Measurements from ENCODE around the gene LEFTY1. TPM values are rescaled to one million over a fixed set of nuclear protein-coding genes. Genes with fewer than 3 reads are reported as not detected.

Gene LEFTY1
- total RNA-seq, result under 1 TPM in 2 of 4 donors, not detected in 2; 0.34 to 0.57 TPM

DNA sequence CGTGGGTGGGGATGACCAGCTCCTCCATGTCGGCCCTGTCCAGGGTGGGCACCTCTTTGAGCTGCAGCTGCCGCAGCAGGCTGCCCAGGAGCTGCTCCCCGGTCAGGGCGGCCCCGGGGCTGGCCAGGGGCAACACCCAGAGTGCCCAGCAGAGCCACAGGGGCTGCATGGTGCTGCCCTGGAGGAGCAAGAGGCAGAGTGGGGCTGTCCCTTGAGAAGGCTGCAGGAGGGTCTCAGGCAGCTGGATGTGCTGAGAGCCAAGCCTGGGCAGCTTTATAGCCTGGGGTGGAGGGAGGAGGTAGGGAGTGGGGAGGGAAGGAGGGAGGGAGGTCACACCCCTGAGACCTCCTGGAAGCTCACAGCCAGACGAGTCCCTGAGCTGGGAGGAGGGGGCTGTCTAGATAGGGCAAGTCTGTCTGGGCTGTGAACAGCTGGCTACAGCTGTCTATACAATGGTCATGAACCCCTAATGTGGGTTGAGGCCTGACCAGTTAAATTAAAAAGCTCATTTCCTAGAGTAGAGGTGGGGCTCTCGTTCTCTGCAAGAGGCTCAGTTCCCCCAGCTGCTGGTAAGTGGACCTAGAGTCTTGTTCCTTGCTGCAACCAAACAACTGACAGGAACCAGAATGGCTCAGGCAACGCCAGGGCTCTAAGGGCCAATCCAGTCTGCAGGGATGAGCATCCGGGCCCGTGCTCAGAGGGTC lies at the start of gene LEFTY1:
TSS of gene LEFTY1 (minus strand) at position 249 of the 704 bp plus-strand sequence. CDS start at position 169, 80 bp downstream.
- TF ChIP-seq, protein P1, sequence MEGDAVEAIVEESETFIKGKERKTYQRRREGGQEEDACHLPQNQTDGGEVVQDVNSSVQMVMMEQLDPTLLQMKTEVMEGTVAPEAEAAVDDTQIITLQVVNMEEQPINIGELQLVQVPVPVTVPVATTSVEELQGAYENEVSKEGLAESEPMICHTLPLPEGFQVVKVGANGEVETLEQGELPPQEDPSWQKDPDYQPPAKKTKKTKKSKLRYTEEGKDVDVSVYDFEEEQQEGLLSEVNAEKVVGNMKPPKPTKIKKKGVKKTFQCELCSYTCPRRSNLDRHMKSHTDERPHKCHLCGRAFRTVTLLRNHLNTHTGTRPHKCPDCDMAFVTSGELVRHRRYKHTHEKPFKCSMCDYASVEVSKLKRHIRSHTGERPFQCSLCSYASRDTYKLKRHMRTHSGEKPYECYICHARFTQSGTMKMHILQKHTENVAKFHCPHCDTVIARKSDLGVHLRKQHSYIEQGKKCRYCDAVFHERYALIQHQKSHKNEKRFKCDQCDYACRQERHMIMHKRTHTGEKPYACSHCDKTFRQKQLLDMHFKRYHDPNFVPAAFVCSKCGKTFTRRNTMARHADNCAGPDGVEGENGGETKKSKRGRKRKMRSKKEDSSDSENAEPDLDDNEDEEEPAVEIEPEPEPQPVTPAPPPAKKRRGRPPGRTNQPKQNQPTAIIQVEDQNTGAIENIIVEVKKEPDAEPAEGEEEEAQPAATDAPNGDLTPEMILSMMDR (IDR thresholded peaks at IDR 0.05; ENCODE audit: low read depth), result no peak

DNA sequence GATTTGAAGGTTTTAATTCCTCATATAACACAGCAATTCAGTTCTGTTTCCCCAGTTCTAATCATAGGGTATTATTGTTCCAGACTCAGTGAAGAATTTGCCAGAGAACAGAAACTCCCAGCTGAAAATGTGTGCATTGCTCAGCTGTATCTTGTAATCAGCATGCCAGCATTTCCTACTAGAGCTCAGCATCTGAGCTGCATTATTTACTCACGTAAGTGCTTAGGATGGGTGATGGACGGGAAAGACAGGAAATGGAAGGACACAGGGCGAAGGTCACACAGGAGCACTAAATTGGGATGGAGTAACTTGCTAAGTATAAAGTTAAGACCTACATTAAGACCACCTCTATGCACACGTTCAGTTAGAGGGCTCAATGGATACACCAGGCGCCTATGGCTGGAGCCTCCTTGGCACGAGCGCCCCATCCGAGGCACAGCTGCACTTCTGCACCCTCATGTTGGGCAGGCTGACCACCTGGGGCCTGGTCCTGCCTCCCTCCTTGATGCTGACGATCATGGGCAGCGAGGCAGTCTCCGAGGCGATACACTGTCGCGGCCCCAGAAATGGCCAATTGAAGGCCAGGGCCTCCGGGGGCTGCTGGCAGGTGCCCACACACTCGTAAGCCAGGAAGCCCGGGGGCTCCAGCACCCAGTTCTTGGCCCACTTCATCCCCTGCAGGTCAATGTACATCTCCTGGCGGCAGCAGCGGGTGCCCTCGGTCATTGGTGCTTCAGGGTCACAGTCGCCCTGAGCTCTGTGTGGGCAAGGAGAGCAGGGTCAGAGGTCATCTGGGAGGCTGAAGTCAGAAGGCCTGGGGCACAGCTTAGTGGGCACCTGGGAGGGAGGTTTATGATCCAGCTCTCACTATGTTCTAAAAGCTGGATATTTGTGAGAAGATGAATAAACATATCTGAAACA lies 48.4 kb upstream of the LEFTY1 start:
- TF ChIP-seq, protein P1 (IDR thresholded peaks at IDR 0.05; ENCODE audit: low read depth), result no peak

DNA sequence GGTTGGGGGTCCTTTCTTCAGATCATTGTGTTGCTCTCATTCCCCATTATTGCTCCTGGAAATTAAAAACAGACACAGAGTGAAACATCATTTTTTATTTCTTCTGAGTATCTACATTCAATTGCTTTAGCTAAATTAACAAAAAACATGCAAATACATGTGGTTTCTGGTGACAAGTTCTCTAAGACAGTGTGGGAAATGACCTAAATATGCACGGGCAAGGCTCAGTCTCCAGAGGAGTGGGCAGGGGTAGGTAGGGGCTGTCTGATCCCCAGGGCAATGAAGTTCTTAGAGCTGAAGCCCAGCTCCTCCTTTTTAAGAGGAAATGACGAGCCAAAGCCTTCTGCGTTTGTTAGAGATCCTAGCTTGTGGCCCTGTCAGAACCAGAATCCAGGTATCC lies 47.6 kb upstream of the LEFTY1 start:
- TF ChIP-seq, protein P1 (IDR thresholded peaks at IDR 0.05; ENCODE audit: low read depth), result no peak

GRCh38 chr1:225934711-225935110 lies 45.8 kb upstream of the LEFTY1 start:
- TF ChIP-seq, protein P1 (IDR thresholded peaks at IDR 0.05; ENCODE audit: low read depth), result no peak

GRCh38 chr1:225933072-225933471 lies 44.1 kb upstream of the LEFTY1 start:
- TF ChIP-seq, protein P1 (IDR thresholded peaks at IDR 0.05; ENCODE audit: low read depth), result no peak

DNA sequence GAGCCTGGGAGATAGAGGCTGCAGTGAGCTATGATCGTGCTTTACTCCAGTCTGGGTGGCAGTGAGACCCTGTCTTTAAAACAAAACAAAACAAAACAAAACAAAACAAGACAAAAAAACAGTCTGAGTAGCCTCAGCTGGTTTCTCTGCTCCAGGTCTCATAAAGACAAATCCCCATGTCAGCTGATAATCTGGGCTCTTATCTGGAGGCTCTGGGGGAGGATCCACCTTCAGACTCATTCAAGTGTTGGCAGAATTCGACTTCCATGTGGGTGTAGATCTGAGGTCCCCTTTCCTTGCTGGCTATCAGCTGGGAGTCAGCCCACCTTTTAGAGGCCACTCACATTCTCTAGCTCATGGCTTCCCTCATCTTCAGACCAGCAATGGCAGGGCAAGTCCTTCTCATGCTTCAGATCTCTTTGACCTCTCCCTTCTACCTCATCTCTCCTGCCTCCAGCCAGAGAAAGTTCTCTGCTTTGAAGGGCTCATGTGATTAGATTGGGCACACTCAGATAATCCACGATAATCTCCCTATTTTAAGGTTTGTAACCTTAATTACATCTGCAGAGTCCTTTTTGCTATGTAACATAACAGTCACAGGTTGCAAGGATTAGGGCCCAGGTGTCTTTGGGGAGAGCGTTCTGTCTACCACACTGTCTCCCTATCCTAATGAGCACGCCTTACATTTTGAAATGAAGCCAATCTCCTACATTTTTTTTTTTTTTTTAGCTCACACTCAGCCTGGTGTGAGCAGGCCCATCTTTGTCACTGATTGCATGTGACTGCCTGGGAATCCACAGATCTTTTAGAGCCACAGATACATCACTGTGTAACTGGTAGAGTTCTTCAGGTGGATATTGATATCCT lies 42.6 kb upstream of the LEFTY1 start:
- TF ChIP-seq, protein P1 (IDR thresholded peaks at IDR 0.05; ENCODE audit: low read depth), result no peak
